Keratinocyte (primary cell): ENCODE results near the gene DHH. TPM values are rescaled to one million over a fixed set of nuclear protein-coding genes. Genes with fewer than 3 reads are reported as not detected.

Experiments used
- DNase-seq: peaks from one replicate; pipeline ENCODE4 v3.0.0-alpha.2; 2011; ENCODE audit warnings: low read depth, missing footprints, low spot score
- FAIRE-seq: peaks from 2 replicates; lab custom pipeline; 2011; peaks lifted over from hg19 to GRCh38; lab: Jason Lieb, UNC
- H2AFZ ChIP-seq: 2 replicates; pipeline ENCODE4 v1.6.0; 2012; ENCODE audit warnings: low read length, control low read depth, inconsistent platforms; ENCODE audit not compliant: control insufficient read depth
- H3K27ac ChIP-seq: 2 replicates; pipeline ENCODE4 v1.5.1; 2011; ENCODE audit warnings: low read length; ENCODE audit not compliant: control insufficient read depth, insufficient read depth
- H3K27me3 ChIP-seq: 3 replicates; pipeline ENCODE4 v1.6.0; 2011; ENCODE audit warnings: low read length; ENCODE audit not compliant: control insufficient read depth, insufficient read depth; ENCODE audit errors: extremely low read depth
- H3K36me3 ChIP-seq, 2 experiments: 2 replicates in 1 of 2; 3 replicates in 1 of 2; pipeline ENCODE4 v1.5.1; 2011; ENCODE audit warnings: low read length in 2 of 2, mild to moderate bottlenecking in 1 of 2; ENCODE audit not compliant: control insufficient read depth in 2 of 2, insufficient read depth in 2 of 2; ENCODE audit errors: extremely low read depth in 1 of 2
- H3K4me1 ChIP-seq: 3 replicates; pipeline ENCODE4 v1.5.1; 2011; ENCODE audit warnings: low read length; ENCODE audit not compliant: control insufficient read depth, insufficient read depth; ENCODE audit errors: extremely low read depth
- H3K4me2 ChIP-seq: 3 replicates; pipeline ENCODE4 v1.6.0; 2011; ENCODE audit warnings: low read depth, low read length; ENCODE audit not compliant: control insufficient read depth, insufficient read depth; ENCODE audit errors: extremely low read depth
- H3K4me3 ChIP-seq, 3 experiments: fragments of 200-600 bp in 1 of 3; sonication (generic) in 1 of 3; 2 replicates in 2 of 3; 3 replicates in 1 of 3; pipeline ENCODE4 v1.5.1; 2011 to 2016; ENCODE audit warnings: low read length in 3 of 3, mild to moderate bottlenecking in 3 of 3, control low read depth in 2 of 3, inconsistent platforms in 1 of 3, low read depth in 1 of 3, mixed read lengths in 1 of 3, mixed run types in 1 of 3, moderate library complexity in 1 of 3; ENCODE audit not compliant: control insufficient read depth in 2 of 3, insufficient read depth in 2 of 3; ENCODE audit errors: extremely low read depth in 1 of 3
- H3K79me2 ChIP-seq: 2 replicates; pipeline ENCODE4 v1.6.0; 2012; ENCODE audit warnings: low read length; ENCODE audit not compliant: control insufficient read depth, insufficient read depth
- H3K9ac ChIP-seq: 3 replicates; pipeline ENCODE4 v1.6.0; 2011; ENCODE audit warnings: low read length; ENCODE audit not compliant: control insufficient read depth, insufficient read depth; ENCODE audit errors: extremely low read depth
- H3K9me1 ChIP-seq: 3 replicates; pipeline ENCODE4 v1.6.0; 2011; ENCODE audit warnings: low read length; ENCODE audit not compliant: control insufficient read depth, insufficient read depth; ENCODE audit errors: extremely low read depth
- H3K9me3 ChIP-seq: 2 replicates; pipeline ENCODE4 v1.5.1; 2012; ENCODE audit warnings: low read depth, low read length; ENCODE audit not compliant: control insufficient read depth
- H4K20me1 ChIP-seq: 3 replicates; pipeline ENCODE4 v1.6.0; 2011; ENCODE audit warnings: low read length; ENCODE audit not compliant: control insufficient read depth, insufficient read depth; ENCODE audit errors: extremely low read depth
- EZH2 ChIP-seq: IDR thresholded peaks from one replicate; pipeline ENCODE4 v1.6.1; 2012; ENCODE audit warnings: inconsistent platforms, mild to moderate bottlenecking, low read length, moderate library complexity
- dilution Hi-C: fragments of 300-500 bp; cut with MboI; formaldehyde crosslinking; loops from one replicate; pipeline ENCODE4 v1.7.0; 2020; ENCODE audit warnings: low sequenced_read_pairs; ENCODE audit not compliant: extremely low pct_ligation_motif_present
- polyA plus RNA-seq, 5 experiments: library from polyadenylated mRNA; depleted of rRNA in 3 of 5; stranded (reverse) in 3 of 5; stranded (forward) in 1 of 5; unstranded in 1 of 5; fragments of >200 nt; gene quantifications; 1 replicate in 1 of 5; 2 replicates in 3 of 5; 3 replicates in 1 of 5; pipeline versions ENCODE4 v1.2.1 to v1.2.3, GENCODE V29; 2011 to 2012; ENCODE audit warnings: missing spikeins in 2 of 5, low read depth in 1 of 5, low replicate concordance in 1 of 5
- TF ChIP-seq, protein P1 (sequence below), 3 experiments: IDR thresholded peaks in 1 of 3; conservative IDR thresholded peaks in 1 of 3; optimal IDR thresholded peaks in 1 of 3; 2 replicates in 2 of 3; 3 replicates in 1 of 3; pipeline versions ENCODE3 to v1.5.1; 2011; ENCODE audit warnings: low read length in 3 of 3, mild to moderate bottlenecking in 3 of 3, moderate library complexity in 2 of 3, control low read depth in 1 of 3, inconsistent platforms in 1 of 3; ENCODE audit not compliant: insufficient read depth in 2 of 3; ENCODE audit errors: extremely low read depth in 1 of 3

DHH gene
- polyA plus RNA-seq, 1 donor (not counting 4 experiments of a cell fraction or from before 2014, with no cell fraction given) = not detected

- dilution Hi-C loops = no loop called here
- FAIRE-seq (no peak), DNase-seq (no peak)
- Histone ChIP-seq H2AFZ (no peak overlapping the region), H3K79me2 (peaks cover 76% of the 10 kb centered on the region), H3K4me1 (peaks cover 33% of the 10 kb centered on the region), H3K9ac (no peak overlapping the region), H3K4me2 (no peak overlapping the region), H4K20me1 (peaks cover 37% of the 10 kb centered on the region), H3K27ac (no peak overlapping the region), H3K27me3 (no peaks in the 10 kb centered on the region), H3K9me3 (no peaks in the 10 kb centered on the region), H3K9me1 (peaks cover 3% of the 10 kb centered on the region), H3K4me3 (no peak overlapping the region), H3K36me3 (peaks cover 49 to 63% of the 10 kb centered on the region in 2 experiments)
- TF ChIP-seq, protein P1, sequence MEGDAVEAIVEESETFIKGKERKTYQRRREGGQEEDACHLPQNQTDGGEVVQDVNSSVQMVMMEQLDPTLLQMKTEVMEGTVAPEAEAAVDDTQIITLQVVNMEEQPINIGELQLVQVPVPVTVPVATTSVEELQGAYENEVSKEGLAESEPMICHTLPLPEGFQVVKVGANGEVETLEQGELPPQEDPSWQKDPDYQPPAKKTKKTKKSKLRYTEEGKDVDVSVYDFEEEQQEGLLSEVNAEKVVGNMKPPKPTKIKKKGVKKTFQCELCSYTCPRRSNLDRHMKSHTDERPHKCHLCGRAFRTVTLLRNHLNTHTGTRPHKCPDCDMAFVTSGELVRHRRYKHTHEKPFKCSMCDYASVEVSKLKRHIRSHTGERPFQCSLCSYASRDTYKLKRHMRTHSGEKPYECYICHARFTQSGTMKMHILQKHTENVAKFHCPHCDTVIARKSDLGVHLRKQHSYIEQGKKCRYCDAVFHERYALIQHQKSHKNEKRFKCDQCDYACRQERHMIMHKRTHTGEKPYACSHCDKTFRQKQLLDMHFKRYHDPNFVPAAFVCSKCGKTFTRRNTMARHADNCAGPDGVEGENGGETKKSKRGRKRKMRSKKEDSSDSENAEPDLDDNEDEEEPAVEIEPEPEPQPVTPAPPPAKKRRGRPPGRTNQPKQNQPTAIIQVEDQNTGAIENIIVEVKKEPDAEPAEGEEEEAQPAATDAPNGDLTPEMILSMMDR (optimal IDR thresholded peaks at IDR 0.05 in 1 of 3, IDR thresholded peaks at IDR 0.05 in 1 of 3, conservative IDR thresholded peaks at IDR 0.05 in 1 of 3; ENCODE audit: extremely low read depth in 1 of 3, insufficient read depth in 2 of 3, low read length in 3 of 3) = no peak
- TF ChIP-seq EZH2 = no peak
These were observed 40.5 kb downstream of the DHH start for GRCh38 chr12:49054096-49054495.

DNA sequence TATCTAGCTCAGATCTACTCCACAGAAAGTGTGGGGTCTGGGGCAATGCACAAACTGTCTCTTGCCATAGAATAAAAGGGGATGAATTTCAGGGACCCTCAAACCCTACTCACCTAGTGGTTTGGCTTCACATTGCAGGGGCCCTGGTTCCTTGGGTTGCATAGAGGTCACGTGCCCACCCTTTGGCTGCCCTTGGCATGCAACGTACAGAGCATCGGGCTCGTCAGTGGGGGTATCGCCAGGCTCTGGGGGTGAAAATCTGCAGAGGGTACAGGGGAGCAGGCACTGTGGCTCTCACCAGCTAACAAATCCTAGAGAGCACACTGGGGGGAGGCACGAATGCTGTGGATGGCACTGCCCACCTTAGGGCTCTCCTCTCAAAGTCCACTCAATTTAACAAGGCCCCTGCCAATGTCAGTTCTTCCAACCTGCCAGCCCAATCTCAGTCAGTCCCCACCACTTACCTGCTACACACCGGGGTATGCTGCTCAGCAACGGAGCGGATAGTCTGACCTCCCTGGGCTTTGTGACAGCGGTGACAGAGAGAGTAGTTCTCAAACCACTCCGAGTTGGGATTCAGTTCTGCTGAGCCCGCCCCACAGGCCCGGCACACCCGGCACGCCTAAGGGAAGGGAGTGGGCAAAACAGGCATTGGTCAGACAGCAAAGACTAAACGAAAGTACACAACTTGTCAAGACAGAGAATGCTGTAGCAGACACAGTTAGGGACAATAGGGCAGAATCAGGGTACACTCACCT is 42.0 kb downstream of the DHH start:
- Histone ChIP-seq H3K36me3 (peaks cover 60 to 77% of the 10 kb centered on the region in 2 experiments), H3K9me3 (no peaks in the 10 kb centered on the region), H3K9me1 (peaks cover 6% of the 10 kb centered on the region), H3K4me3 (no peak overlapping the region), H3K4me1 (peaks cover 23% of the 10 kb centered on the region), H3K27ac (no peak overlapping the region), H4K20me1 (peaks cover 39% of the 10 kb centered on the region), H3K9ac (no peak overlapping the region), H3K27me3 (no peaks in the 10 kb centered on the region), H3K4me2 (no peak overlapping the region), H3K79me2 (peaks cover 66% of the 10 kb centered on the region), H2AFZ (no peak overlapping the region)
- TF ChIP-seq, protein P1 (optimal IDR thresholded peaks at IDR 0.05 in 1 of 3, IDR thresholded peaks at IDR 0.05 in 1 of 3, conservative IDR thresholded peaks at IDR 0.05 in 1 of 3; ENCODE audit: extremely low read depth in 1 of 3, insufficient read depth in 2 of 3, low read length in 3 of 3) = no peak
- TF ChIP-seq EZH2 = no peak
- dilution Hi-C loops = no loop called here
- FAIRE-seq = no peak
- no peak for DNase-seq
